ENCODE results near the gene TM4SF5. TPM values are rescaled to one million over a fixed set of nuclear protein-coding genes. Genes with fewer than 3 reads are reported as not detected.

TM4SF5 gene
- total RNA-seq, 4 donors from 2014 or later, result not detected

DNA sequence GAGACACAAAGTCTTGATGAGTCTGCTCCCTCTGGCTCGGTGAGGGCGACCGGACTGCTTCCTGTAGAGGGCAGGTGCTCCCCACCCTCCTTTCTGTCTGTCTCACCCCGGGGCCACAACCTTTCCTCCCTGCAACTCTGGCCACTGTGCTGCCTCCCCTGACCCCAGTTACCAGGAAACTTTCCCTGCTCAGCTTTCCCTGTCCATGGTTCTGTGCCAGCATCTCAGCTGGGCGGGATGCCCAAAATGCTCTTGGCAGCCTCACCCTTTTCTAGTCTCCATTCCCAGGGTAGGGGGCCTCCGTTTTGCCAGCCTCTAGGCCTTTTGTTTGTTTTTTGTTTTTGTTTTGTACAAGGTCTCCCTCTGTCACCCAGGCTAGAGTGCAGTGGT, 36.7 kb downstream of the TM4SF5 start:
- DNase-seq (ENCODE audit: low spot score in 2 of 2), result peak in 1 of 2 donors; percentile 41
- no peaks in the 10 kb centered on the region for H3K9me3 ChIP-seq
- peaks cover 0 to 25% (median 7%) of the 10 kb centered on the region in 4 donors for H3K4me1 ChIP-seq
- peak overlapping the region in 1 of 4 donors; percentile 86 for H3K27ac ChIP-seq
- no peak for TF ChIP-seq POLR2A (IDR thresholded peaks at IDR 0.05)
- TF ChIP-seq, protein P1, sequence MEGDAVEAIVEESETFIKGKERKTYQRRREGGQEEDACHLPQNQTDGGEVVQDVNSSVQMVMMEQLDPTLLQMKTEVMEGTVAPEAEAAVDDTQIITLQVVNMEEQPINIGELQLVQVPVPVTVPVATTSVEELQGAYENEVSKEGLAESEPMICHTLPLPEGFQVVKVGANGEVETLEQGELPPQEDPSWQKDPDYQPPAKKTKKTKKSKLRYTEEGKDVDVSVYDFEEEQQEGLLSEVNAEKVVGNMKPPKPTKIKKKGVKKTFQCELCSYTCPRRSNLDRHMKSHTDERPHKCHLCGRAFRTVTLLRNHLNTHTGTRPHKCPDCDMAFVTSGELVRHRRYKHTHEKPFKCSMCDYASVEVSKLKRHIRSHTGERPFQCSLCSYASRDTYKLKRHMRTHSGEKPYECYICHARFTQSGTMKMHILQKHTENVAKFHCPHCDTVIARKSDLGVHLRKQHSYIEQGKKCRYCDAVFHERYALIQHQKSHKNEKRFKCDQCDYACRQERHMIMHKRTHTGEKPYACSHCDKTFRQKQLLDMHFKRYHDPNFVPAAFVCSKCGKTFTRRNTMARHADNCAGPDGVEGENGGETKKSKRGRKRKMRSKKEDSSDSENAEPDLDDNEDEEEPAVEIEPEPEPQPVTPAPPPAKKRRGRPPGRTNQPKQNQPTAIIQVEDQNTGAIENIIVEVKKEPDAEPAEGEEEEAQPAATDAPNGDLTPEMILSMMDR (IDR thresholded peaks at IDR 0.05), result no peak
- no peak for TF ChIP-seq EP300 (IDR thresholded peaks at IDR 0.05)
- peaks cover 0 to 33% (median 0%) of the 10 kb centered on the region in 3 donors for H3K36me3 ChIP-seq
- no peaks in the 10 kb centered on the region for H3K27me3 ChIP-seq
- WGBS, 2 donors, result 26 to 41% methylated on average over 6 of the region's 6 CpGs
- peak overlapping the region in 1 of 4 donors; percentile 81 for H3K4me3 ChIP-seq

DNA sequence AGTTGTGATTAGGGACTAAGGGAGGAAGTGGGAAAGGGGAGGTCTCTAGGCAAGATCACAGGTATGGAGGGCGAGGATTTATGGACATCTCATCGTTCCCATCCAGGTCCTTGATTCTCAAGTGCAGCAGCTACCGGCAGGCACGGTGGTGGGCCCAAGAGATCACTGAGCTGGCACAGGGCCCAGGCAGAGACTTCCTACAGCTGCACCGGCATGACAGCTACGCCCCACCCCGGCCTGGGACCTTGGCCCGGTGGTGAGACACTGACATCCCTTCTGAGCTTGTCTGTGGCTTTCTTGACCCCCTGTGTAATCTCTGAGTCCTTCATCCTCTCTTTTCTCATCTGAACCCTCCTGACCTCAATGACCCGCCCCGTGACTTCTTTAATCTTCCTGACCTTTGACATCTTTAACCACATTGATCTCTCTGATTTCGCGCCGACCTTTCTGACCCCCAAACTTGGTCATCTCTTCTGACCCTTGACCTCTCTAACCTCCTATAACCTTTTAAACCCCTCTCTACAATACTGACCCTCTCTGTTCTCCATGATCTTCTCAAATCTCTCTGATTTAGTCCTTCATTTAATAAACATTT, 39.1 kb downstream of the TM4SF5 start:
- no peaks in the 10 kb centered on the region for H3K9me3 ChIP-seq
- no peaks in the 10 kb centered on the region for H3K27me3 ChIP-seq
- no peak for DNase-seq (ENCODE audit: low spot score in 2 of 2)
- peaks cover 0 to 22% (median 7%) of the 10 kb centered on the region in 4 donors for H3K4me1 ChIP-seq
- TF ChIP-seq EP300 (IDR thresholded peaks at IDR 0.05) (no peak), POLR2A (IDR thresholded peaks at IDR 0.05) (no peak)
- TF ChIP-seq, protein P1 (IDR thresholded peaks at IDR 0.05), result no peak
- WGBS, 2 donors, result 58 to 62% methylated on average over 13 of the region's 13 CpGs
- no peak overlapping the region for H3K27ac ChIP-seq
- no peak overlapping the region for H3K4me3 ChIP-seq
- H3K36me3 ChIP-seq, result peaks cover 0 to 50% (median 0%) of the 10 kb centered on the region in 3 donors

DNA sequence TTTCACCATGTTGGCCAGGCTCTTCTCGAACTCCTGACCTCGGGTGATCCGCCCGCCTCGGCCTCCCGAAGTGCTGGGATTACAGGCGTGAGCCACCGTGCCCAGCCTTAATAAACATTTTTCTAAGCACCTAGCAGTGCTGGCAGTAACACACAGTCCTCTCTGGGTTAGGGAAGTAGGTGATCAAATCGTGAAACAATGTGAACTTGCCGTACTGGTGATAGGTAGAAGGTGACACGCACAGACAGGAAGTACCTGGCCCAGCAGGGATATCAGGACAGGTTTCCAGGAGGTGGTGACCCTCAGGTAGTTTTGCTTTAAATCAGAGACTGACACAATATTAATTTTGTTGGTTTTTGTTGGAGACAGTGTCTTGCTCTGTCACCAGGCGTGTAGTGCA, 39.8 kb downstream of the TM4SF5 start:
- WGBS, 2 donors, result 93 to 96% methylated on average over 12 of the region's 12 CpGs
- Histone ChIP-seq H3K27ac (no peak overlapping the region), H3K4me1 (peaks cover 0 to 15% (median 7%) of the 10 kb centered on the region in 4 donors), H3K36me3 (peaks cover 0 to 57% (median under 1%) of the 10 kb centered on the region in 3 donors), H3K9me3 (no peaks in the 10 kb centered on the region), H3K27me3 (no peaks in the 10 kb centered on the region), H3K4me3 (no peak overlapping the region)
- TF ChIP-seq, protein P1 (IDR thresholded peaks at IDR 0.05), result no peak
- TF ChIP-seq POLR2A (IDR thresholded peaks at IDR 0.05) (no peak), EP300 (IDR thresholded peaks at IDR 0.05) (no peak)
- no peak for DNase-seq (ENCODE audit: low spot score in 2 of 2)

DNA sequence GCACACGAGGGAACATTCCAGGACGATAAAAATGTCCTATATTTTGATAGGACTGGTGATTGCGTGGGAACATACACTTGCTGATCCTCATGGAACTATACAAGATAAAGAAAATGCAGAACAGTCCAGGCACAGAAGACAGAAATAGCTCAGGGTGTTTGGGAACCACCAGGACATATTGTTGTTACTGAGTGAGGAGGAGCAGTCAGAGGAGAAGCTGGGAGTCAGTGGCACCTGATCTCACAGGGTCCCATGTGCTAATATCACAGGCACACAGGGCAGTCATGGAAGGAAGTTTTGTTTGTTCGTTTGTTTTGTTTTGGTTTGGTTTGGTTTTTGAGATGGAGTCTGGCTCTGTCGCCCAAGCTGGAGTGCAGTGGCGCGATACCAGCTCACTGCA, 41.0 kb downstream of the TM4SF5 start:
- no peak overlapping the region for H3K4me3 ChIP-seq
- no peak for DNase-seq (ENCODE audit: low spot score in 2 of 2)
- peaks cover 0 to 69% (median 6%) of the 10 kb centered on the region in 3 donors for H3K36me3 ChIP-seq
- H3K27me3 ChIP-seq, result no peaks in the 10 kb centered on the region
- peaks cover 0 to 13% (median 6%) of the 10 kb centered on the region in 4 donors for H3K4me1 ChIP-seq
- 86 to 89% methylated on average over 7 of the region's 7 CpGs for WGBS, 2 donors
- H3K27ac ChIP-seq, result no peak overlapping the region
- H3K9me3 ChIP-seq, result no peaks in the 10 kb centered on the region
- TF ChIP-seq, protein P1 (IDR thresholded peaks at IDR 0.05), result no peak
- TF ChIP-seq EP300 (IDR thresholded peaks at IDR 0.05), result no peak
- no peak for TF ChIP-seq POLR2A (IDR thresholded peaks at IDR 0.05)

DNA sequence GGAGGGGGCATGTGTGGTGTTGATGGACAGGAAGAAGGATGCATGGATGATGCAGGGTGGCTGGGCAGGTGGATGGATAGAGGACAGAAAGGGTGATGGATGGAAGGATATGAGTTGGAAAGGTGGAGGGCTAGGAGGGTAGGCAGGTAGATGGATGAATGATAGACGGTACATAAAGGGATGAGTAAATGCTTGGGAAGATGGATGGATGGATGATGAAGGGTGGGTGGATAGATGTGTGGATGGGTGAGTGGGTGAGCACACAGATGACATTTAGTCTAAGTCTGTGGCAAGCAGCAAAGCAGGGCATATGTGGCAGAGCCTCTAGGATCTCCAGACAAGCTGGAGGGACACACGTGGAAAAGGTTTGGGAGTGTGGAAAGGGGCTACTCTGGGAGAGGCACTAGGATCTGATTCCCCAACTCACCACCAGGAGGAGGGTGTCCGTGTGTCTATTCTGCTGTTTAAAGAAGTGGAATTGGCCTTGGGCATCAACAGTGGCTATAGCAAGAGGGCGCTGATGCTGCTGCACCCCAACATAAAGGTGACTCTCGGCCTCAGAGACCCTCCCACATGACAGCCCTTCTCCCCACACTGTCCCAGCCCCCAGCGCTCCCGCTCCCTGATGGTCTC, 43.5 kb downstream of the TM4SF5 start:
- Histone ChIP-seq H3K27ac (no peak overlapping the region), H3K4me3 (no peak overlapping the region), H3K36me3 (peaks cover 0 to 78% (median 6%) of the 10 kb centered on the region in 3 donors), H3K4me1 (no peaks in the 10 kb centered on the region), H3K9me3 (no peaks in the 10 kb centered on the region), H3K27me3 (no peaks in the 10 kb centered on the region)
- WGBS, 2 donors, result 71 to 78% methylated on average over 7 of the region's 7 CpGs
- TF ChIP-seq, protein P1 (IDR thresholded peaks at IDR 0.05), result no peak
- TF ChIP-seq POLR2A (IDR thresholded peaks at IDR 0.05), result no peak
- TF ChIP-seq EP300 (IDR thresholded peaks at IDR 0.05), result no peak
- no peak for DNase-seq (ENCODE audit: low spot score in 2 of 2)

All from tibial nerve (tissue), 4 donors.